HUES64 (cell line): ENCODE measurements around the gene SEC23B. TPM values are rescaled to one million over a fixed set of nuclear protein-coding genes. Genes with fewer than 3 reads are reported as not detected.
A peak's percentile ranks its signal among the peaks of the same experiment; 100 is the strongest.

Source experiments
- H3K27ac ChIP-seq: 2 replicates; pipeline ENCODE4 v1.7.0; 2013; ENCODE audit warnings: low read depth, low read length, inconsistent platforms
- H3K27me3 ChIP-seq: 2 replicates; pipeline ENCODE4 v1.6.1; 2013; ENCODE audit warnings: mild to moderate bottlenecking, low read length; ENCODE audit not compliant: insufficient read depth
- H3K36me3 ChIP-seq: 2 replicates; pipeline ENCODE4 v1.6.1; 2013; ENCODE audit warnings: mild to moderate bottlenecking, low read length; ENCODE audit not compliant: insufficient read depth
- H3K4me1 ChIP-seq: 2 replicates; pipeline ENCODE4 v1.6.1; 2013; ENCODE audit warnings: mild to moderate bottlenecking, low read length, moderate library complexity; ENCODE audit not compliant: insufficient read depth
- H3K4me3 ChIP-seq: 2 replicates; pipeline ENCODE4 v1.5.1; 2013; ENCODE audit warnings: mild to moderate bottlenecking, low read length, moderate library complexity
- H3K9ac ChIP-seq: 2 replicates; pipeline ENCODE4 v1.6.1; 2013; ENCODE audit warnings: mild to moderate bottlenecking, low read depth, low read length
- H3K9me3 ChIP-seq: 2 replicates; pipeline ENCODE4 v1.6.1; 2013; ENCODE audit warnings: low read depth, low read length; ENCODE audit not compliant: insufficient read depth
- WGBS: fragments of 150-250, 120-280 bp; methylation state at CpG from one replicate; pipeline ENCODE4 v1.1.7; 2013; ENCODE audit warnings: missing lambda C conversion rate; 5-methylcytosine and 5-hydroxymethylcytosine counted together
- polyA plus RNA-seq, 2 experiments: library from polyadenylated mRNA; stranded (reverse); fragments of 50-300 nt; gene quantifications; one replicate each; pipeline ENCODE4 v1.2.3, GENCODE V29; 2013

The SEC23B gene
- polyA plus RNA-seq (2013, experiment 1 of 2), result 43.8 TPM
- polyA plus RNA-seq (2013, experiment 2 of 2), result 40.2 TPM

- Histone ChIP-seq H3K27ac (peak within 1 kb of the TSS; percentile 96), H3K9ac (peak within 1 kb of the TSS; percentile 83), H3K4me3 (peak within 1 kb of the TSS; percentile 65), H3K27me3 (no peaks in the 10 kb centered on the region), H3K36me3 (peaks cover 32% of the 10 kb centered on the region), H3K9me3 (no peaks in the 10 kb centered on the region), H3K4me1 (0 out of 2 replicates have a peak, but pooled peaks cover 3% of the 10 kb centered on the region)
- under 1% methylated on average over 68 of the region's 69 CpGs for WGBS
These were observed at the start of gene SEC23B for GRCh38 chr20:18507218-18508191. TSS of gene SEC23B (plus strand) at chr20:18507940. CDS start at chr20:18510836, 2,896 bp downstream.

GRCh38 chr20:18465536-18466200 lies 42.1 kb upstream of the SEC23B start:
- peak overlapping the region; percentile 68; the same call in 1 of the 2 replicates for H3K9ac ChIP-seq
- no peak overlapping the region for H3K27ac ChIP-seq
- H3K4me3 ChIP-seq, result peak overlapping the region; percentile 96

GRCh38 chr20:18466574-18466893 lies 41.2 kb upstream of the SEC23B start:
- peak overlapping the region; percentile 68 for H3K9ac ChIP-seq
- peak overlapping the region; percentile 43 for H3K27ac ChIP-seq
- WGBS, result under 1% methylated on average over 15 of the region's 15 CpGs

More at GRCh38 chr20:18465536-18466200, 42.1 kb upstream of the SEC23B start:
- Histone ChIP-seq H3K27me3 (no peaks in the 10 kb centered on the region), H3K9me3 (no peaks in the 10 kb centered on the region), H3K4me1 (peaks cover 6% of the 10 kb centered on the region; the same call in 1 of the 2 replicates), H3K36me3 (peaks cover 20% of the 10 kb centered on the region)
- WGBS, result 90% methylated on average over 5 of the region's 6 CpGs

DNA sequence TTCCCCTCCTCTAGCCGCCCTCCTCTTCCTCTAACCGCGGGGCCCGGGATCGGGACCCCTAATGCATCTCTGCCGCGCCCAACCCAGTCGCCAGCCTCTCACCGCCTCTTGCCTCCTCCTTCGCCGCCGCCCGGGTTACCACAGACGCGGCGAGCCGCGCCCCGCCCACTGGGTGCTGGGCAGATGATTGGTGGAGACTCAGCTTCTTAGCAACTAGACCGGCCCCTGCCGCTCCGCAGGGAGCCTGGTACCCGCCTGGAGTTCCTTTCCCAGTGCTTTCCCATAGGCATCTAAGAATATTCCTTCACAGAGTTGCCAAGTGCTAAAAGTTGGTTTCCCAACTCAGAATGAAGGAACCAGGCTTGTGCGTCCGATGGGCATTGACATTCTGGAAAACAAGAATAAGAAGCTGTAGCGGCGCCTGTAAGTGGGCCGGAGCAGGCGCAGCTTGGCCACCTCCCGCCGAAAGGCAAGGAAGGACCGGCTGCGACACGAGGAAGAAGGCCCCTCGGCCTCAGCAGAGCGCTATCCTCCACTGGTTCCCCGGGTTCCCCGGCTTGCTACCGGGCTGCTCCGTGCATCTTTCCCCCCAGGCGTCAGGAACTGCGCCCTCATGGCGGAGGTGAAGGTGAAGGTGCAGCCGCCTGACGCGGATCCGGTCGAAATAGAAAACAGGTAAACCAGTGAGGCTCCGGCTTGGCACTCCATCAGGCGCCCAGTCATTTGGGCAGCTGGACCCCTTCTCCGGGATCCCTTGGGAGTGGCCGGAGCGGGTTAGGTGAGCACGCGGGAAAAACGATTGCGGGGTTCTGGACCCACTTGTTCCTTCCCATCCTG lies 40.6 kb upstream of the SEC23B start, which contains the start of the genes DZANK1 and POLR3F:
Gene DZANK1 (minus strand): TSS at position 137 of the 837 bp plus-strand sequence. CDS start 1,672 bp downstream, outside the sequence.
Gene POLR3F (plus strand): TSS at position 497 of the 837 bp plus-strand sequence. CDS start 117 bp downstream, at position 614.
- Histone ChIP-seq H3K9ac (peak within 1 kb of the TSS; percentile 95), H3K9me3 (no peaks in the 10 kb centered on the region)
- WGBS, result under 1% methylated on average over 57 of the region's 57 CpGs

More at GRCh38 chr20:18466574-18466893, 41.2 kb upstream of the SEC23B start:
- peaks cover 6% of the 10 kb centered on the region; the same call in 1 of the 2 replicates for H3K4me1 ChIP-seq
- H3K4me3 ChIP-seq, result peak overlapping the region; percentile 96
- H3K36me3 ChIP-seq, result peaks cover 28% of the 10 kb centered on the region
- H3K27me3 ChIP-seq, result no peaks in the 10 kb centered on the region
- no peaks in the 10 kb centered on the region for H3K9me3 ChIP-seq

DNA sequence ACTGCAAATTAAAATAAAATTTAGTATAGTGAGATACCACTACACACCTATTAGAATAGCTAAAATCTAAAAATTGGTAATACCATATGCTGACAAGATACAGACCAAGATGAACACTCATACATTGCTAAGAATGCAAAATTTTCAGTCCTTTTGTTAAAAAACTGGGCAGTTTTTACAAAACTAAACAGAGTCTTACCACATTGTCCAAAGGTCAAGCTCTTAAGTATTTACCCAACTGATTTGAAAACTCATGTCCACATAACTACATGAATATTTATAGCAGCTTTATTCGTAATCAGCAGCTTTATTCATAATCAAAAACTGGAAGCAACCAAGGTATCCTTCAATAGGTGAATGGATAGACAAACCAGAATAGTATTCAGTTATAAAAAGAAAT lies 30.5 kb upstream of the SEC23B start:
- WGBS, result 83% methylated on average over 1 of the region's 1 CpG
- no peaks in the 10 kb centered on the region for H3K27me3 ChIP-seq
- H3K36me3 ChIP-seq, result peaks cover 92% of the 10 kb centered on the region
- H3K9me3 ChIP-seq, result no peaks in the 10 kb centered on the region
- H3K9ac ChIP-seq, result no peak overlapping the region
- H3K4me1 ChIP-seq, result no peaks in the 10 kb centered on the region
- no peak overlapping the region for H3K27ac ChIP-seq
- no peak overlapping the region for H3K4me3 ChIP-seq

More for the DNA sequence above, 40.6 kb upstream of the SEC23B start, which contains the start of the genes DZANK1 and POLR3F:
- Histone ChIP-seq H3K27ac (peak within 1 kb of the TSS; percentile 99), H3K4me3 (peak within 1 kb of the TSS; percentile 96), H3K4me1 (peaks cover 6% of the 10 kb centered on the region; the same call in 1 of the 2 replicates), H3K36me3 (peaks cover 32% of the 10 kb centered on the region), H3K27me3 (no peaks in the 10 kb centered on the region)

DNA sequence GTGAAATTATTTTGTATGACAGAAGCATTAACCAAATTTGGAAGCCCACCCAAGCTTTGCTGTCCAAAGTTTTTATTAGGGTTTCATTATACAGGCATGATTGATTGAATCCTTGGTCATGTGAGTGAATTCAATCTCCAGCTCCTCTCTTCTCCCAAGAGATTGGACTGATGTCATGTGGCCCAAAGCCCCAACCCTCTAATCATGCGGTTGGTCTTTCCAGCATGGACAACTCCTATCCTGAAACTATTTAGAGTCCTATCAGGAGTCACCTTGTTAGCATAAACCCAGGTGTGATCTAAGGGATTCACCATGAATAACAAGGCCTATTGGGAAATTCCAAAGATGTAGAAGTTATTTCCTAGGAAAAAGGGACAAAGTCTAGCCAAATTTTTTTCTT lies 29.9 kb upstream of the SEC23B start:
- H3K9me3 ChIP-seq, result no peaks in the 10 kb centered on the region
- H3K4me3 ChIP-seq, result no peak overlapping the region
- no peaks in the 10 kb centered on the region for H3K4me1 ChIP-seq
- H3K9ac ChIP-seq, result no peak overlapping the region
- 82% methylated on average over 1 of the region's 1 CpG for WGBS
- no peak overlapping the region for H3K27ac ChIP-seq
- H3K27me3 ChIP-seq, result no peaks in the 10 kb centered on the region
- peaks cover 93% of the 10 kb centered on the region for H3K36me3 ChIP-seq

DNA sequence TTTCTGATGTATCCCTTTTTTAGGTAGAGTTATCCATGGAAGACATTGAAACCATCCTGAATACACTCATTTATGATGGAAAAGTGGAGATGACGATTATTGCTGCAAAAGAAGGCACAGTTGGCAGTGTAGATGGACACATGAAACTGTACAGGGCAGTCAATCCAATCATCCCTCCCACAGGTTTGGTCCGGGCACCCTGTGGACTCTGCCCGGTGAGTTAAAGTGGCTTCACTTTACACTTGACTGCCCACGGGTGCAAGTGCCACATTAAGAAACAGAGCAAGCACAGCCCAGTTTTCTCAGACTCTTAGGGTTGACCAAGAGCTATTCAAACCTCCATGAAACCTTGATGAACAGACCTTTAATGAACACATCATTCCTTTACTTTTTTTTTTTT lies 26.1 kb upstream of the SEC23B start:
- peaks cover 88% of the 10 kb centered on the region for H3K36me3 ChIP-seq
- 97% methylated on average over 4 of the region's 4 CpGs for WGBS

DNA sequence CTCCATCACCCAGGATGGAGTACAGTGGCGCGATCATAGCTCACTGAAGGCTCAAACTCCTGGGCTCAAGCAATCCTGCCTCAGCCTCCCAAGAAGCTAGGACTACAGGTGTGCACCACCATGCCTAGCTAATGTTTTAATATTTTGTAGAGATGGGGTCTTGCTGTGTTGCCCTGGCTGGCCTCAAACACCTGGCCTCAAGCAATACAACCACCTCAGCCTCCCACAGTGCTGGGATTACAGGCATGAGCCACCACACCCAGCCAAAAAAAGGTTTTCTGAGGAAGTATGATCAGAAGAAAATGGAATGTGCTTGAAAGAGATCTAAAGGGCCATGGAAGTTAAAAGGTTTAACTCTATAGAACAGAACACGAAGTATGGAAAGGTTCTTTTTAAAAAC lies 19.4 kb upstream of the SEC23B start:
- H3K9me3 ChIP-seq, result no peaks in the 10 kb centered on the region
- H3K27ac ChIP-seq, result no peak overlapping the region
- WGBS, result 97% methylated on average over 3 of the region's 3 CpGs
- H3K27me3 ChIP-seq, result no peaks in the 10 kb centered on the region
- H3K36me3 ChIP-seq, result peaks cover 75% of the 10 kb centered on the region
- H3K9ac ChIP-seq, result no peak overlapping the region
- no peaks in the 10 kb centered on the region for H3K4me1 ChIP-seq
- H3K4me3 ChIP-seq, result no peak overlapping the region

More for the DNA sequence above, 26.1 kb upstream of the SEC23B start:
- H3K27ac ChIP-seq, result no peak overlapping the region
- no peaks in the 10 kb centered on the region for H3K27me3 ChIP-seq
- no peaks in the 10 kb centered on the region for H3K4me1 ChIP-seq
- no peak overlapping the region for H3K4me3 ChIP-seq
- H3K9me3 ChIP-seq, result no peaks in the 10 kb centered on the region
- H3K9ac ChIP-seq, result no peak overlapping the region

DNA sequence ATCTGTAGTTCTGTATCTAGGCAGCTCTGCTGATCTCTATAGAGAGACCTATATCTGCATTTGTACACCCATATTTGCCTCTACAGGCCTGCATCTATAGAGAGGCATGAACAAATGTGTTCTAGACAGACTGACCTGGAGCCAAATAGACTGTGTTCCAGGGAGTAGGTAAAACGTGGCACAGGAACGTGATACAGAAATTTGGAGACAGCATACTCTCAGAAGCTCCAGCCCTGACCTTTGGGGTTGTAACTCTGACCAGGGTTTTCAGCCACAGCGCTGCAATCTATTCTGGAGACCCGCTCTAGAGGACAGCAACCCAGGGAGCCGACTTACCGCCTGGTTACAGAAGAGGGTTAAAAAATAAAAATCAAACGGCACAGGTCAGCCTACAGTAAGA lies 11.7 kb upstream of the SEC23B start:
- Histone ChIP-seq H3K9me3 (no peaks in the 10 kb centered on the region), H3K9ac (peak overlapping the region; percentile 80; the same call in 1 of the 2 replicates), H3K4me1 (peaks cover 14% of the 10 kb centered on the region; the same call in 1 of the 2 replicates), H3K4me3 (peak overlapping the region; percentile 78), H3K27ac (no peak overlapping the region), H3K27me3 (no peaks in the 10 kb centered on the region), H3K36me3 (peaks cover 25% of the 10 kb centered on the region)
- 44% methylated on average over 7 of the region's 7 CpGs for WGBS
